ENCODE results near the gene PROCA1.
"Not testable (repeated sequence)": the region's sequence is repeated elsewhere in the genome, so short reads cannot be mapped to it uniquely, and the experiment has no call there.

Gene PROCA1

DNA sequence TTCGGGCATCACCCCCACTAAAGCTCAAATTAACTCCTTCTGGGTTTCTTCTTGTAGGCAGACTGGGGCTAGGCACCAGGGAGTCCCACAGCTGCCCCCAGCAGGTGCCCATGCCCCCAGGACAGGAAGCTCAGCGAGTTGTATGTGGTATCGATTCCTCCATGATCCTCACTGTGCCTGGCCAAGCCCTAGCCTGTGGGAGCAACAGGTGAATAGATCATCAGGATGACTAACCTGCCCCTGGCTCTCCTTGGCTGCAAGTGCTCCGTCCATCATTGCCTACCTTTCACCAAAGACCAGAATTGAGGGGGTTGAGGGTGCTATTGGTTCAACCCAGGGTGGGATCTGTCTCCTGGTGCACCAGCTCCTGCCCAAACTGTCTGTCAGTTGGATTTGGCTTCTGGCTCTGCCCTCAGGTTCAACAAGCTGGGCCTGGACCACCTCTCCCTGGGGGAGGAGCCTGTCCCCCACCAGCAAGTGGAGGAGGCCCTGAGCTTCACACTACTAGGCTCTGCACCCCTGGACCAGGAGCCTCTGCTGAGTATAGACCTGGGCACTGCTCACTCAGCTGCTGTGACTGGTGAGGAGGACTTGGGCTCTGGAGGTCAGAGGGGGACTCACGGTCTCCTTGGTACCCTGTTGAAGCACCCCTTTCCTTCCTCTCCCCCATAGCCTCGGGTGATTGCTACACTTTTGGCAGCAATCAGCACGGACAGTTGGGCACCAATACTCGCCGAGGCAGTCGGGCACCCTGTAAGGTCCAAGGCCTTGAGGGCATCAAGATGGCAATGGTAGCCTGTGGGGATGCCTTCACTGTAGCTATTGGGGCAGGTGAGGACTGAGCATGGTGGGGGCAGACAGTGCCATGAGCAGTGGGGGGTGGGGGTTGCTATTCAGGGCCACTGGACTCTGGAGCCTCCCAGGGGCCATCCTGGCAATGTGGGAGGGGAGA, 29.0 kb upstream of the PROCA1 start:
- Mint-ChIP-seq H3K9me3 (no peaks in the 10 kb centered on the region), H3K4me1 (no peaks in the 10 kb centered on the region), H3K27me3 (ENCODE audit: low read depth) (no peaks in the 10 kb centered on the region), H3K4me3 (peak overlapping the region in 1 of 3 experiments; percentile 17), H3K36me3 (ENCODE audit: low read depth) (peaks cover 6% of the 10 kb centered on the region), H3K27ac (no peak overlapping the region)
- TF ChIP-seq CTCF (IDR thresholded peaks at IDR 0.05; ENCODE audit: unreplicated experiment in 3 of 3), result no peak

DNA sequence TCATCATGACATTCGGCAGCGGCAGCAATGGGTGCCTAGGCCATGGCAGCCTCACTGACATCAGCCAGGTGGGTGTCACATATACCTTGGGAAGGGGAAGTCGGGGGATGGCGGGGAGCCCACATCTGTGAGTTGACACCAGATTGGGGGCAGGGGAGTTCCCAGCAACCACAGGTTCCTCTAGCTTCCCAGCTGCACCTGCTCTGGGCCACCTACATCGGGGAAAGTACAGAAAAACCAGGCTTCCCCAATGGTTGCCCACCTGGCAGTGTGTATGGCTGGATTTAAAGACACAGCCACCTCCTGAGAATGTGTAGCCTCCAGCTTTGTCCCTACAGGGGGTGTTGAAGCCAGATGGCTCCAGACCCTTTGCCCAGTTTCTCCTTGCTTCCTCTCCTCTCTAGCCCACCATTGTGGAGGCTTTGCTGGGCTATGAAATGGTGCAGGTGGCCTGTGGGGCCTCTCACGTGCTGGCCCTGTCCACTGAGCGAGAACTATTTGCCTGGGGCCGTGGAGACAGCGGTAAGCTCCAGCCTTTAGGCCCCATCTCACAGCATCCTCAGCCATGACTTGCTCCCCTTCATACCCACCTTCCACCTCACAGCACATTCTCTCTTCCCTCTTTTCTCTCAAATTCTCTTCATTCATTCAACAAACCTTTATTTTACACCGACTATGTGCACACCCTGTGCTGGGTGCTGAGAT, 27.1 kb upstream of the PROCA1 start:
- peaks cover 6% of the 10 kb centered on the region for H3K36me3 Mint-ChIP-seq (ENCODE audit: low read depth)

DNA sequence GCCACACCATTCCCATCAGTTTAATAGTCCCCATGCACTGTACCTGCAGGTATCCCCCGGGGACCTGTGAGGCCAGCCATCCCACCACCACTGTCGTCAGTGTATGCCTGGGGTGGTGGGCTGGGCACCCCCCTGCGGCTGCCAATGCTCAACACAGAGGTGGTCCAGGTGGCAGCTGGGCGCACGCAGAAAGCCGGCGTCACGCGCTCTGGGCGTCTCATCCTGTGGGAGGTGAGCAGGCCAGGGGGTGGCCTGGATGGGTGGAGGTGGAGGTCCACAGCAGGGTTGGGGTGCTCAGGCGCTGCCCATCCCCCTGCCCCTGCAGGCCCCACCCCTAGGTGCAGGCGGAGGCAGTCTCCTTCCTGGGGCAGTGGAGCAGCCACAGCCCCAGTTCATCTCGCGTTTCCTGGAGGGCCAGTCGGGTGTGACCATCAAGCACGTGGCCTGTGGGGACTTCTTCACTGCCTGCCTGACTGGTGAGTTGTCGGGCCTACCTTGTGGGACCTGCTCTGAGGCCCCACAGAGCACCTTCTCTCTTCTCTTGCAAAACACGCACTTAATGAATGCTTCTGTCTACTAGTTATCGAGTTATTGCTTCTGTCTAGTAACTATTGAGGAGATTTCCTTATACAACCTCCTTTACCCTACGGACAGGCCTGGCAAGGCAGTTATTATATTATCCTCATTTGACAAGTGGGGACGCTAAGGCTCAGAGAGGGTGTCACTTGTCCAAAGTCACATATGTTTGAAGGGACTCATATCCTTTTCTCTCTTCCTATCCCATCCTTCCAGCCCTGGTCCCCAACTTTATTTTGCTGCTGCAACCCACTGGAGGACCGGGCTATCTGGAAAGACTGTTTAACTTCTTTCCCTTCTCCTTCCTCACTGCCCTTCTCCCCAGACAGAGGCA, 26.3 kb upstream of the PROCA1 start:
- Mint-ChIP-seq H3K27me3 (ENCODE audit: low read depth) (no peaks in the 10 kb centered on the region), H3K4me1 (no peaks in the 10 kb centered on the region), H3K4me3 (no peak overlapping the region), H3K27ac (peak overlapping the region in 1 of 3 experiments; percentile 56), H3K9me3 (no peaks in the 10 kb centered on the region), H3K36me3 (ENCODE audit: low read depth) (peaks cover 6% of the 10 kb centered on the region)
- no peak for TF ChIP-seq CTCF (IDR thresholded peaks at IDR 0.05; ENCODE audit: unreplicated experiment in 3 of 3)

More for the DNA sequence above, 27.1 kb upstream of the PROCA1 start:
- H3K27me3 Mint-ChIP-seq (ENCODE audit: low read depth), result no peaks in the 10 kb centered on the region
- no peaks in the 10 kb centered on the region for H3K9me3 Mint-ChIP-seq
- TF ChIP-seq CTCF (IDR thresholded peaks at IDR 0.05; ENCODE audit: unreplicated experiment in 3 of 3), result no peak
- peak overlapping the region in 1 of 3 experiments; percentile 56 for H3K27ac Mint-ChIP-seq
- H3K4me1 Mint-ChIP-seq, result no peaks in the 10 kb centered on the region
- H3K4me3 Mint-ChIP-seq, result no peak overlapping the region

GRCh38 chr17:28737316-28737715, 25.6 kb upstream of the PROCA1 start:
- TF ChIP-seq CTCF (IDR thresholded peaks at IDR 0.05; ENCODE audit: unreplicated experiment in 3 of 3), result no peak
- no peaks in the 10 kb centered on the region for H3K4me1 Mint-ChIP-seq

GRCh38 chr17:28735913-28736769, 24.5 kb upstream of the PROCA1 start:
- H3K4me3 Mint-ChIP-seq; H3K27ac Mint-ChIP-seq; H3K27me3 Mint-ChIP-seq (ENCODE audit: low read depth); H3K4me1 Mint-ChIP-seq; H3K36me3 Mint-ChIP-seq (ENCODE audit: low read depth); H3K9me3 Mint-ChIP-seq: not testable (repeated sequence)

More at GRCh38 chr17:28737316-28737715, 25.6 kb upstream of the PROCA1 start:
- Mint-ChIP-seq H3K27me3 (ENCODE audit: low read depth) (no peaks in the 10 kb centered on the region), H3K9me3 (no peaks in the 10 kb centered on the region), H3K4me3 (no peak overlapping the region), H3K36me3 (ENCODE audit: low read depth) (peaks cover 6% of the 10 kb centered on the region), H3K27ac (no peak overlapping the region)
